CD4-positive, CD25-positive, alpha-beta regulatory T cell (primary cell): ENCODE results near the gene UBXN4. TPM values are rescaled to one million over a fixed set of nuclear protein-coding genes. Genes with fewer than 3 reads are reported as not detected.

Source experiments
- ATAC-seq, 2 donors: fragments of 150-1000 bp; cut with Tn5 transposase; one replicate each; pipeline ENCODE4 v1.10.0; 2021; ENCODE audit warnings: low read depth in 2 of 2, moderate number of reproducible peaks in 2 of 2, moderate library complexity in 1 of 2
- DNase-seq, 3 donors: peaks; one replicate each; pipeline versions ENCODE4 v3.0.0 to v3.0.0-alpha.2; 2012 to 2022; ENCODE audit warnings: mixed read lengths in 1 of 3
- H3K27ac ChIP-seq: one replicate; pipeline ENCODE4 v1.7.0; 2013; ENCODE audit warnings: mild to moderate bottlenecking, low read length; ENCODE audit not compliant: insufficient read depth, poor library complexity, severe bottlenecking
- H3K27me3 ChIP-seq: one replicate; pipeline ENCODE4 v1.7.0; 2013; ENCODE audit warnings: low read length; ENCODE audit not compliant: control insufficient read depth, insufficient read depth
- H3K36me3 ChIP-seq: one replicate; pipeline ENCODE4 v1.7.0; 2013; ENCODE audit warnings: mild to moderate bottlenecking, low read length, moderate library complexity; ENCODE audit not compliant: control insufficient read depth, insufficient read depth
- H3K4me1 ChIP-seq: 2 replicates; pipeline ENCODE4 v1.7.0; 2013; ENCODE audit warnings: mild to moderate bottlenecking, low read length; ENCODE audit not compliant: insufficient read depth, control insufficient read depth, poor library complexity, severe bottlenecking
- H3K4me3 ChIP-seq: one replicate; pipeline ENCODE4 v1.7.0; 2013; ENCODE audit warnings: low read depth, mild to moderate bottlenecking, low read length, moderate library complexity
- H3K9me3 ChIP-seq, 2 experiments: 1 replicate in 1 of 2; 2 replicates in 1 of 2; pipeline ENCODE4 v1.7.0; 2013; ENCODE audit warnings: low read length in 2 of 2, mild to moderate bottlenecking in 1 of 2, moderate library complexity in 1 of 2; ENCODE audit not compliant: control insufficient read depth in 2 of 2
- H3K27ac Mint-ChIP-seq, 3 donors: one replicate each; pipeline ENCODE4 v1.8.0; 2020 to 2022; ENCODE audit warnings: mild to moderate bottlenecking in 3 of 3, mixed read lengths in 3 of 3, moderate library complexity in 2 of 3
- H3K27me3 Mint-ChIP-seq: one replicate; pipeline ENCODE4 v1.8.0; 2022; ENCODE audit warnings: mild to moderate bottlenecking, mixed read lengths
- H3K36me3 Mint-ChIP-seq: one replicate; pipeline ENCODE4 v1.8.0; 2020; ENCODE audit warnings: mixed read lengths
- H3K4me1 Mint-ChIP-seq, 4 donors: one replicate each; pipeline ENCODE4 v1.8.0; 2020 to 2022; ENCODE audit warnings: mixed read lengths in 4 of 4, mild to moderate bottlenecking in 1 of 4
- H3K4me3 Mint-ChIP-seq, 4 donors: one replicate each; pipeline ENCODE4 v1.8.0; 2020 to 2022; ENCODE audit warnings: mild to moderate bottlenecking in 4 of 4, mixed read lengths in 4 of 4, moderate library complexity in 3 of 4
- H3K9me3 Mint-ChIP-seq, 7 donors: one replicate each; pipeline ENCODE4 v1.8.0; 2020 to 2022; ENCODE audit warnings: mixed read lengths in 7 of 7, mild to moderate bottlenecking in 3 of 7, moderate library complexity in 2 of 7
- polyA plus RNA-seq, 4 donors: library from polyadenylated mRNA; unstranded; fragments of 300-500 nt; fragmentation: Illumina TruSeq; gene quantifications; one replicate each; pipeline ENCODE4 v1.2.3, GENCODE V29; 2021
- total RNA-seq: library from RNA; stranded (reverse); gene quantifications from one replicate; pipeline ENCODE4 v1.2.3, GENCODE V29; 2022

UBXN4 gene
- total and polyA plus RNA-seq, 5 donors from 2014 or later, result 101 to 177 (median 131) TPM

- Histone ChIP-seq H3K4me1 (peaks cover 17% of the 10 kb centered on the region), H3K27ac (no peak overlapping the region), H3K4me3 (no peak overlapping the region), H3K36me3 (no peaks in the 10 kb centered on the region), H3K9me3 (peaks cover 0 to 8% of the 10 kb centered on the region in 2 experiments), H3K27me3 (no peaks in the 10 kb centered on the region)
- no peak overlapping the region for H3K27ac Mint-ChIP-seq
- H3K4me1 Mint-ChIP-seq, result peaks cover 0 to 30% (median 18%) of the 10 kb centered on the region in 4 donors
- ATAC-seq, result no peak
- peak overlapping the region in 1 of 4 donors; percentile 38 for H3K4me3 Mint-ChIP-seq
- no peak for DNase-seq
- H3K27me3 Mint-ChIP-seq, result no peaks in the 10 kb centered on the region
- H3K36me3 Mint-ChIP-seq, result peaks cover 8% of the 10 kb centered on the region
- H3K9me3 Mint-ChIP-seq, result peaks cover 0 to 12% (median 6%) of the 10 kb centered on the region in 7 donors
Observed at GRCh38 chr2:135821190-135821589, 79.5 kb downstream of the UBXN4 start.

- H3K9me3 Mint-ChIP-seq, result peaks cover 0 to 12% (median 6%) of the 10 kb centered on the region in 7 donors
- no peak for ATAC-seq
- H3K4me1 Mint-ChIP-seq, result peaks cover 0 to 30% (median 18%) of the 10 kb centered on the region in 4 donors
- H3K4me3 ChIP-seq, result no peak overlapping the region
- H3K36me3 ChIP-seq, result no peaks in the 10 kb centered on the region
- no peaks in the 10 kb centered on the region for H3K27me3 Mint-ChIP-seq
- no peak overlapping the region for H3K4me3 Mint-ChIP-seq
- H3K27me3 ChIP-seq, result no peaks in the 10 kb centered on the region
- DNase-seq, result no peak
- H3K9me3 ChIP-seq, result peaks cover 0 to 8% of the 10 kb centered on the region in 2 experiments
- H3K4me1 ChIP-seq, result peaks cover 17% of the 10 kb centered on the region
- H3K27ac Mint-ChIP-seq, result no peak overlapping the region
- H3K36me3 Mint-ChIP-seq, result peaks cover 8% of the 10 kb centered on the region
- no peak overlapping the region for H3K27ac ChIP-seq
Observed at GRCh38 chr2:135822855-135823254, 81.2 kb downstream of the UBXN4 start.

- H3K36me3 ChIP-seq, result no peaks in the 10 kb centered on the region
- no peak overlapping the region for H3K27ac Mint-ChIP-seq
- H3K36me3 Mint-ChIP-seq, result peaks cover 8% of the 10 kb centered on the region
- H3K27me3 Mint-ChIP-seq, result no peaks in the 10 kb centered on the region
- peak overlapping the region in 1 of 4 donors; percentile 38 for H3K4me3 Mint-ChIP-seq
- peaks cover 6% of the 10 kb centered on the region for H3K4me1 ChIP-seq
- no peak overlapping the region for H3K4me3 ChIP-seq
- H3K4me1 Mint-ChIP-seq, result peaks cover 5 to 17% (median 11%) of the 10 kb centered on the region in 4 donors
- H3K27ac ChIP-seq, result no peak overlapping the region
- DNase-seq (no peak), ATAC-seq (no peak)
- no peaks in the 10 kb centered on the region for H3K27me3 ChIP-seq
- H3K9me3 Mint-ChIP-seq, result peaks cover 0 to 12% (median 6%) of the 10 kb centered on the region in 7 donors
- H3K9me3 ChIP-seq, result peaks cover 0 to 8% of the 10 kb centered on the region in 2 experiments
Observed at GRCh38 chr2:135825131-135825530, 83.5 kb downstream of the UBXN4 start.

GRCh38 chr2:135825550-135826176 is 84.0 kb downstream of the UBXN4 start:
- peaks cover 8% of the 10 kb centered on the region for H3K36me3 Mint-ChIP-seq
- H3K27me3 Mint-ChIP-seq, result no peaks in the 10 kb centered on the region
- no peak overlapping the region for H3K27ac Mint-ChIP-seq
- peaks cover 1 to 12% (median 8%) of the 10 kb centered on the region in 4 donors for H3K4me1 Mint-ChIP-seq
- Histone ChIP-seq H3K4me1 (peaks cover under 1% of the 10 kb centered on the region), H3K36me3 (no peaks in the 10 kb centered on the region), H3K9me3 (peaks cover 0 to 8% of the 10 kb centered on the region in 2 experiments), H3K27ac (no peak overlapping the region), H3K4me3 (no peak overlapping the region), H3K27me3 (no peaks in the 10 kb centered on the region)
- peak overlapping the region in 1 of 4 donors; percentile 38 for H3K4me3 Mint-ChIP-seq
- peaks cover 0 to 12% (median 6%) of the 10 kb centered on the region in 7 donors for H3K9me3 Mint-ChIP-seq
- DNase-seq (no peak), ATAC-seq (no peak)

DNA sequence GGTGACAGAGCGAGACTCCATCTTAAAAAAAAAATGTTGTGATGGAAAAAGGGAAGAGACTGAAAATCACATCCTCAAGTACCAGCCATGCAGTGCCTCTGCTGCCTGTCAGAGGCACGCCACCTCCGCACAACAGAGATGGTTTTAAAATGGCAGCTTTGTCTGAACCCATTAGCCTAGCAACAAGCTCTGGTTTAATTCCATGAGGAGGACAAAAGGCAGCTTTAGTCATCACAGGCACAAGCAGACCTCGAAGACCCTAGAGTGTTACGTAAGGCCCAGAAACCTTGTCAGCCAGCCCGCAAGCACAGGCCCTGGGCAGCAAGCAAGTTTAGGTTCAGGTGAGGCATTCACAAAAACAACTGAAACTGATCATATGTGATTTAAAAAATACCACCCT is 84.9 kb downstream of the UBXN4 start:
- no peaks in the 10 kb centered on the region for H3K4me1 ChIP-seq
- H3K27ac ChIP-seq, result no peak overlapping the region
- DNase-seq, result no peak
- H3K9me3 Mint-ChIP-seq, result peaks cover 0 to 12% (median 6%) of the 10 kb centered on the region in 7 donors
- H3K36me3 ChIP-seq, result no peaks in the 10 kb centered on the region
- no peak overlapping the region for H3K4me3 Mint-ChIP-seq
- no peaks in the 10 kb centered on the region for H3K27me3 Mint-ChIP-seq
- ATAC-seq, result no peak
- no peaks in the 10 kb centered on the region for H3K27me3 ChIP-seq
- H3K36me3 Mint-ChIP-seq, result peaks cover 8% of the 10 kb centered on the region
- no peak overlapping the region for H3K27ac Mint-ChIP-seq
- H3K9me3 ChIP-seq, result peaks cover 0 to 8% of the 10 kb centered on the region in 2 experiments
- H3K4me3 ChIP-seq, result no peak overlapping the region
- H3K4me1 Mint-ChIP-seq, result peaks cover 1 to 5% (median 3%) of the 10 kb centered on the region in 4 donors

GRCh38 chr2:135829378-135830135 is 87.9 kb downstream of the UBXN4 start:
- Mint-ChIP-seq H3K36me3 (no peaks in the 10 kb centered on the region), H3K4me3 (no peak overlapping the region), H3K27me3 (no peaks in the 10 kb centered on the region), H3K9me3 (no peaks in the 10 kb centered on the region), H3K27ac (no peak overlapping the region), H3K4me1 (peaks cover 0 to 5% (median 0%) of the 10 kb centered on the region in 4 donors)
- no peak overlapping the region for H3K4me3 ChIP-seq
- no peaks in the 10 kb centered on the region for H3K27me3 ChIP-seq
- H3K27ac ChIP-seq, result no peak overlapping the region
- H3K9me3 ChIP-seq, result no peaks in the 10 kb centered on the region
- ATAC-seq (no peak), DNase-seq (no peak)
- no peaks in the 10 kb centered on the region for H3K4me1 ChIP-seq
- no peaks in the 10 kb centered on the region for H3K36me3 ChIP-seq

- Histone ChIP-seq H3K27ac (no peak overlapping the region), H3K36me3 (no peaks in the 10 kb centered on the region), H3K27me3 (no peaks in the 10 kb centered on the region), H3K4me3 (no peak overlapping the region), H3K9me3 (no peaks in the 10 kb centered on the region), H3K4me1 (no peaks in the 10 kb centered on the region)
- no peak for ATAC-seq
- Mint-ChIP-seq H3K36me3 (peaks cover 2% of the 10 kb centered on the region), H3K4me1 (peaks cover 0 to 5% (median 3%) of the 10 kb centered on the region in 4 donors), H3K27me3 (no peaks in the 10 kb centered on the region), H3K9me3 (no peaks in the 10 kb centered on the region), H3K4me3 (no peak overlapping the region), H3K27ac (peak overlapping the region in 1 of 3 donors; percentile 43)
- no peak for DNase-seq
Observed at GRCh38 chr2:135831180-135831812, 89.6 kb downstream of the UBXN4 start.
